CD4-positive, alpha-beta T cell treated with Interleukin-6 at 100 ng/mL for 8 hours (primary cell): ENCODE data around the gene STRN3.
"Not testable (repeated sequence)": the region's sequence is repeated elsewhere in the genome, so short reads cannot be mapped to it uniquely, and the experiment has no call there.

ENCODE experiments used
- DNase-seq: peaks from one replicate; pipeline ENCODE4 v3.0.0-alpha.2; 2020; ENCODE audit warnings: mixed read lengths, low spot score

Gene STRN3

GRCh38 chr14:31037709-31038221, 11.6 kb upstream of the STRN3 start:
- DNase-seq = no peak

- DNase-seq = no peak
These were observed 10.4 kb upstream of the STRN3 start for GRCh38 chr14:31036552-31036951.

- no peak for DNase-seq
These were observed 4.3 kb upstream of the STRN3 start for GRCh38 chr14:31030469-31030868.

- DNase-seq = no peak
These were observed 3.1 kb upstream of the STRN3 start for GRCh38 chr14:31029016-31029970.

- no peak for DNase-seq
These were observed 1.7 kb upstream of the STRN3 start for GRCh38 chr14:31027847-31028246.

- DNase-seq = peak; percentile 89
These were observed 464 bp upstream of the STRN3 start for GRCh38 chr14:31026450-31027235.

- peak; percentile 24 for DNase-seq
These were observed 657 bp downstream of the STRN3 start, which contains the start of gene AP4S1 for GRCh38 chr14:31025367-31026076. Gene AP4S1, plus strand, starts transcription at chr14:31025649. Its CDS starts 40,548 bp downstream, at chr14:31066197.

- DNase-seq = peak; percentile 13
These were observed 1.4 kb downstream of the STRN3 start for GRCh38 chr14:31024577-31025366.

- no peak for DNase-seq
These were observed 2.1 kb downstream of the STRN3 start for GRCh38 chr14:31024010-31024480.

GRCh38 chr14:31022386-31022785, 3.8 kb downstream of the STRN3 start:
- no peak for DNase-seq

- no peak for DNase-seq
These were observed 4.6 kb downstream of the STRN3 start for GRCh38 chr14:31021576-31021949.

GRCh38 chr14:31020834-31021575, 5.2 kb downstream of the STRN3 start:
- no peak for DNase-seq

GRCh38 chr14:31018057-31018645, 8.0 kb downstream of the STRN3 start:
- no peak for DNase-seq

- no peak for DNase-seq
These were observed 12.3 kb downstream of the STRN3 start for GRCh38 chr14:31013841-31014240.

- no peak for DNase-seq
These were observed 15.2 kb downstream of the STRN3 start for GRCh38 chr14:31010935-31011334.

GRCh38 chr14:31009836-31010574, 16.2 kb downstream of the STRN3 start:
- no peak for DNase-seq

GRCh38 chr14:31006703-31007102, 19.5 kb downstream of the STRN3 start:
- DNase-seq = no peak

- not testable (repeated sequence) for DNase-seq
These were observed 22.2 kb downstream of the STRN3 start for GRCh38 chr14:31004007-31004406.

- DNase-seq = no peak
These were observed 22.9 kb downstream of the STRN3 start for GRCh38 chr14:31003284-31003683.
